Astrocyte (in vitro differentiated cells and primary cell): ENCODE measurements around the gene SLC16A10. TPM values are rescaled to one million over a fixed set of nuclear protein-coding genes. Genes with fewer than 3 reads are reported as not detected.
A peak's percentile ranks its signal among the peaks of the same experiment; 100 is the strongest.

Experiments
- DNase-seq: peaks from one replicate; pipeline ENCODE4 v3.0.0-alpha.2; 2010; ENCODE audit warnings: low read depth
- FAIRE-seq: peaks from 2 replicates; lab custom pipeline; 2011; peaks lifted over from hg19 to GRCh38; lab: Jason Lieb, UNC
- H2AFZ ChIP-seq: 2 replicates; pipeline ENCODE4 v1.6.0; 2012; ENCODE audit warnings: low read depth, low read length, inconsistent platforms
- H3K27ac ChIP-seq: 2 replicates; pipeline ENCODE4 v1.5.1; 2011; ENCODE audit warnings: low read depth, low read length, inconsistent platforms
- H3K27me3 ChIP-seq: 2 replicates; pipeline ENCODE4 v1.6.0; 2011; ENCODE audit warnings: low read length, inconsistent platforms; ENCODE audit not compliant: insufficient read depth
- H3K36me3 ChIP-seq: 2 replicates; pipeline ENCODE4 v1.5.1; 2011; ENCODE audit warnings: low read length, inconsistent platforms; ENCODE audit not compliant: insufficient read depth
- H3K4me1 ChIP-seq: 2 replicates; pipeline ENCODE4 v1.5.1; 2011; ENCODE audit warnings: low read length, inconsistent platforms; ENCODE audit not compliant: insufficient read depth
- H3K4me2 ChIP-seq: 2 replicates; pipeline ENCODE4 v1.6.0; 2012; ENCODE audit warnings: low read length, inconsistent platforms
- H3K4me3 ChIP-seq: 2 replicates; pipeline ENCODE4 v1.5.1; 2011; ENCODE audit warnings: low read depth, mild to moderate bottlenecking, low read length, inconsistent platforms; ENCODE audit not compliant: insufficient read depth
- H3K79me2 ChIP-seq: 2 replicates; pipeline ENCODE4 v1.6.0; 2012; ENCODE audit warnings: mild to moderate bottlenecking, low read length, inconsistent platforms; ENCODE audit not compliant: insufficient read depth
- H3K9ac ChIP-seq: 2 replicates; pipeline ENCODE4 v1.6.0; 2012; ENCODE audit warnings: mild to moderate bottlenecking, low read length, inconsistent platforms
- H3K9me3 ChIP-seq: 2 replicates; pipeline ENCODE4 v1.5.1; 2012; ENCODE audit warnings: low read depth, mild to moderate bottlenecking, low read length, inconsistent platforms; ENCODE audit not compliant: insufficient read depth
- H4K20me1 ChIP-seq: 2 replicates; pipeline ENCODE4 v1.6.0; 2012; ENCODE audit warnings: low read length, inconsistent platforms; ENCODE audit not compliant: insufficient read depth
- H3K27ac Mint-ChIP-seq: one replicate; pipeline ENCODE4 v1.8.0; 2021; ENCODE audit warnings: mild to moderate bottlenecking, mixed read lengths; ENCODE audit not compliant: unreplicated experiment
- H3K27me3 Mint-ChIP-seq: one replicate; pipeline ENCODE4 v1.8.0; 2021; ENCODE audit warnings: low read depth, mixed read lengths; ENCODE audit not compliant: unreplicated experiment
- H3K36me3 Mint-ChIP-seq: one replicate; pipeline ENCODE4 v1.8.0; 2021; ENCODE audit warnings: low read depth, mixed read lengths; ENCODE audit not compliant: unreplicated experiment
- H3K4me1 Mint-ChIP-seq: one replicate; pipeline ENCODE4 v1.8.0; 2021; ENCODE audit warnings: low read depth, mixed read lengths; ENCODE audit not compliant: unreplicated experiment
- H3K4me3 Mint-ChIP-seq: one replicate; pipeline ENCODE4 v1.8.0; 2021; ENCODE audit warnings: mild to moderate bottlenecking, moderate library complexity, mixed read lengths; ENCODE audit not compliant: unreplicated experiment
- H3K9me3 Mint-ChIP-seq: one replicate; pipeline ENCODE4 v1.8.0; 2021; ENCODE audit warnings: mild to moderate bottlenecking, mixed read lengths; ENCODE audit not compliant: unreplicated experiment
- CTCF ChIP-seq: IDR thresholded peaks from 2 replicates; pipeline ENCODE4 v1.5.1; 2011; ENCODE audit warnings: low read depth, mild to moderate bottlenecking, inconsistent platforms, low read length, moderate library complexity; ENCODE audit not compliant: insufficient read depth
- EZH2 ChIP-seq: IDR thresholded peaks from 2 replicates; pipeline ENCODE4 v1.6.1; 2012; ENCODE audit warnings: mild to moderate bottlenecking, low read length, inconsistent platforms; ENCODE audit not compliant: insufficient read depth
- total RNA-seq: library from RNA; stranded (reverse); gene quantifications from 2 replicates; pipeline ENCODE4 v1.2.1, GENCODE V29; 2021

SLC16A10 gene
- total RNA-seq, 1 donor from 2014 or later = 0.18 TPM

DNA sequence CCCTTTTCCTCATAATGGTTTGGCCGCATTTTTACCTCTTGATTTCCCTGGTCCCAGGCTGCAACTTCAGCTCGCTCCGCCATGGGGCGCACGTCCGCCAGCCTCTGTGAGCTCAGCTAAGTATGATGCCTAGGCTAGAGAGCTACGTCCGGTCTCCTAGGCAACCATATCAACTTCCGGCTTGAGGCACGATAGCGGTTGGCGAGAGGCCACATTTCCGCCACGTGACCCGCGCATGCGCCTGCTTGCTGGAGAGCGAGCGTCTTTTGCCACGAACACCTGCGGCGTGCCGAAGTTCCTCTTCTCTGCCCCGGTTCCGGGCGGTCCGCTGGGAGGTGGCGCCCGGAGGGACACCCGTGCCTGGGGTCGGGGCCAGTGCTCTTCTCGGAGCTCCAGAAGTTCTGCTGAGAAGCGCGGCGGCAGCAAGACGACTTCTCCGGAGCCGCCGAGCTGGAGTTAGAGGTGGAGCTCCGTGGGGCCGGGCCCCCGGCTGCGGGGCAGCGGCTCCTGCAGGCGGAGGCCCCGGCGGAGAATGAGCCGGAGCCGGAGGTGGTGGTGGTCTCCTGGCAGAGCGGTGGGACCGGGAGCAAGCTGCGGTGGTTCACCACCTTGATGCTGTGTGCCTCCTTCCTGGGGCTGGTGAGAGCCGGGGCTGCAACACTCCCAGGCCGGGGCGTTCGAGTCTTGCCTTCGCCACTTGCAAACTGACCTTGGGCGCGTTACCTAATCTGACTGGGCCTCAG, 172.0 kb downstream of the SLC16A10 start:
- Mint-ChIP-seq H3K4me3 (peak overlapping the region; percentile 86), H3K36me3 (no peaks in the 10 kb centered on the region), H3K27ac (peak overlapping the region; percentile 88), H3K9me3 (no peaks in the 10 kb centered on the region), H3K27me3 (peaks cover 1% of the 10 kb centered on the region), H3K4me1 (peaks cover 21% of the 10 kb centered on the region)
- Histone ChIP-seq H4K20me1 (peaks cover 6% of the 10 kb centered on the region), H3K27me3 (peaks cover 6% of the 10 kb centered on the region), H3K36me3 (no peaks in the 10 kb centered on the region), H3K4me2 (peak overlapping the region; percentile 83), H3K4me1 (peaks cover 24% of the 10 kb centered on the region), H3K9ac (peak overlapping the region; percentile 85), H2AFZ (peak overlapping the region; percentile 80), H3K9me3 (no peaks in the 10 kb centered on the region), H3K4me3 (peak overlapping the region; percentile 74), H3K79me2 (peaks cover 29% of the 10 kb centered on the region), H3K27ac (peak overlapping the region; percentile 81)
- TF ChIP-seq EZH2 (no peak), CTCF (peak; percentile 91)
- peak; percentile 98 for FAIRE-seq
- DNase-seq = peak; percentile 96

DNA sequence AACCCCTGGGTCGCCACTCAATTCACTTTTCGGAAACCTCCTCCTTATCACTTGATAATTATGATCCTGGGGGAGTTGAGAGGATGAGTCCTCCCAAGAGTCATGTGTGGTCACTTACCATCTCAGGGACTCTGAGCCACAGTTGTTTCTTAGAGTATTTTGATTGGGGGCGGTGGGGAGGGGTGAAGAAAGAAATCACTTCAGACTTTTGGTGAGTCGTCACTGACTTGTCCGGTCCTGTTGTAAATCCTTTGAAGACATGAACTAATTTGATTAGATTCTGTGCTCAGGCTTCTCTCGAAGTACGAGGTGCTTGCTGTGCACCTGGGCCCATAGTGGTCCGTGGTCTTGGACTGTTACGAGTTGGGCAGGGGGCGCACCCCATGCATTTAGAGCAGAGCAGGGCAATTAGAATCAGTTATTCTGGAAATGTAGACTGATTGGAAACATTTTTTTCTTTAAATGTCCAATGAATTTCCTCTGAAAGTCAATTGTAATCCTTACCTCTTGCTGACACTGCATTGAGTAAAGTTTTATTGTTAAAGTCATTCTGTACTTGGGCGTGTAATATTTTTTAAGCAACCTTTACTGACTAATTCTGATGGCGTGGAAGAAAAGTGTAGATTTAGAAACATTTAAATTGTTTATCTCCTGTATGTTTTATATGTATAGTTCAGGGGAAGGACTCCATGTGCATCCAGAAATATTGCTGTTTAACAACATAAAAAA, 173.4 kb downstream of the SLC16A10 start:
- no peaks in the 10 kb centered on the region for H3K36me3 Mint-ChIP-seq
- Histone ChIP-seq H2AFZ (no peak overlapping the region), H3K36me3 (no peaks in the 10 kb centered on the region), H3K9me3 (no peaks in the 10 kb centered on the region), H3K4me2 (peak overlapping the region; percentile 83), H3K27ac (no peak overlapping the region), H3K4me1 (peaks cover 26% of the 10 kb centered on the region), H3K27me3 (no peaks in the 10 kb centered on the region), H3K79me2 (peaks cover 32% of the 10 kb centered on the region), H3K4me3 (peak overlapping the region; percentile 35), H4K20me1 (peaks cover 7% of the 10 kb centered on the region), H3K9ac (peak overlapping the region; percentile 44)
- FAIRE-seq = no peak
- TF ChIP-seq EZH2 (no peak), CTCF (no peak)
- no peaks in the 10 kb centered on the region for H3K9me3 Mint-ChIP-seq
- no peaks in the 10 kb centered on the region for H3K27me3 Mint-ChIP-seq
- H3K27ac Mint-ChIP-seq = no peak overlapping the region
- H3K4me3 Mint-ChIP-seq = peak overlapping the region; percentile 86
- peaks cover 26% of the 10 kb centered on the region for H3K4me1 Mint-ChIP-seq
- DNase-seq = peak; percentile 18

DNA sequence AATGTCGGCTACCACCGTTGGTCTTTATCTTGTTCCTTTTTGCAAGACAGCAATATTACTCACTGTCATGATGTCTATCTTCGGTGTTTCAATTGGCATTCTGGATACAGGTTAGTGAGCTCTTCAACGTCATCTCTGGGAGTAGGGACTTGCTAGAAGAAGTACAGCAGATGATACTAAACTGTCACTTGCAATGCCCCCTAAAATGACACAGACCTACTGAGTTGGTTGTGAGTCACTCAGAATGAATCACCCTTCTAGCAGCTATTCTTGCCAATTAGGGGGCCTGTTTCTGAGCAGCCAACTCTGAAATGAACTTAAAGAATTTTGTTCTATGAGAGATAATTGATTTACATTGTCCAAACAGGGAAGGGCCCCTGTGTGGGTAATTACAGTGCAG, 176.5 kb downstream of the SLC16A10 start:
- Histone ChIP-seq H3K36me3 (peaks cover 9% of the 10 kb centered on the region), H3K9ac (no peak overlapping the region), H3K4me3 (no peak overlapping the region), H2AFZ (no peak overlapping the region), H3K79me2 (peaks cover 42% of the 10 kb centered on the region), H3K4me2 (peak overlapping the region; percentile 42), H3K27ac (peak overlapping the region; percentile 19), H3K9me3 (no peaks in the 10 kb centered on the region), H3K27me3 (no peaks in the 10 kb centered on the region), H4K20me1 (peaks cover 12% of the 10 kb centered on the region), H3K4me1 (peaks cover 24% of the 10 kb centered on the region)
- H3K4me1 Mint-ChIP-seq = peaks cover 31% of the 10 kb centered on the region
- DNase-seq (peak; percentile 75), FAIRE-seq (peak; percentile 52)
- no peak overlapping the region for H3K4me3 Mint-ChIP-seq
- H3K9me3 Mint-ChIP-seq = no peaks in the 10 kb centered on the region
- peaks cover 10% of the 10 kb centered on the region for H3K36me3 Mint-ChIP-seq
- H3K27ac Mint-ChIP-seq = no peak overlapping the region
- TF ChIP-seq EZH2 (no peak), CTCF (no peak)
- H3K27me3 Mint-ChIP-seq = no peaks in the 10 kb centered on the region
